GM10248 (cell line): ENCODE results near the gene KMT2C.

Source experiments
- CTCF ChIA-PET: fragments of 300-600 bp; sonication (Branson Sonifier 250); formaldehyde crosslinking; extraction: SDS; loops from one replicate; lab custom pipeline; 2021; ENCODE audit warnings: antibody characterized with exemption; lab: Yijun Ruan, JAX
- POLR2A ChIA-PET: fragments of 350-650 bp; sonication (Branson Sonifier 250); formaldehyde crosslinking; extraction: SDS; loops from one replicate; lab custom pipeline; 2020; ENCODE audit warnings: antibody characterized with exemption; lab: Yijun Ruan, JAX
- DNase-seq: peaks from one replicate; pipeline ENCODE4 v3.0.0; 2012; ENCODE audit errors: extremely low spot score
- CTCF ChIP-seq: IDR thresholded peaks from 2 replicates; pipeline ENCODE4 v1.5.1; 2012; ENCODE audit warnings: mild to moderate bottlenecking, low read depth; ENCODE audit errors: extremely low read depth, missing control alignments, control extremely low read depth

The KMT2C gene

GRCh38 chr7:152108359-152108758 lies 327.4 kb downstream of the KMT2C start:
- TF ChIP-seq CTCF: no peak
- no peak for DNase-seq
- ChIA-PET POLR2A (no interaction called here), CTCF (no interaction called here)

- ChIA-PET CTCF (no interaction called here), POLR2A (no interaction called here)
- TF ChIP-seq CTCF: no peak
- DNase-seq: no peak
Observed at GRCh38 chr7:152107945-152108344, 327.9 kb downstream of the KMT2C start.

- POLR2A ChIA-PET: no interaction called here
- no peak for TF ChIP-seq CTCF
- CTCF ChIA-PET: interaction anchor here (0.9 kb wide), 1 partner anchor 17 kb away, joined by 3 read pairs; no protein-coding TSS in a partner anchor
- DNase-seq: no peak
Observed at GRCh38 chr7:152106990-152107389, 328.8 kb downstream of the KMT2C start.

GRCh38 chr7:152105205-152105604 lies 330.6 kb downstream of the KMT2C start:
- POLR2A ChIA-PET: no interaction called here
- TF ChIP-seq CTCF: no peak
- CTCF ChIA-PET: interaction anchor here (1.5 to 1.7 kb wide), 2 partner anchors 8 to 14 kb away, joined by 3 to 5 read pairs; no protein-coding TSS in a partner anchor
- no peak for DNase-seq

- CTCF ChIA-PET: interaction anchor here (1.5 to 1.7 kb wide), 2 partner anchors 9 to 16 kb away, joined by 3 to 5 read pairs; no protein-coding TSS in a partner anchor
- POLR2A ChIA-PET: no interaction called here
- TF ChIP-seq CTCF: no peak
Observed at GRCh38 chr7:152103691-152104090, 332.1 kb downstream of the KMT2C start.

GRCh38 chr7:152103066-152103465 lies 332.7 kb downstream of the KMT2C start:
- TF ChIP-seq CTCF: no peak
- ChIA-PET CTCF (no interaction called here), POLR2A (no interaction called here)
- DNase-seq: no peak

More at GRCh38 chr7:152103691-152104090, 332.1 kb downstream of the KMT2C start:
- no peak for DNase-seq
